Endodermal cell (in vitro differentiated cells): ENCODE results near the gene TRPC3. TPM values are rescaled to one million over a fixed set of nuclear protein-coding genes. Genes with fewer than 3 reads are reported as not detected.
"Not testable (repeated sequence)": the region's sequence is repeated elsewhere in the genome, so short reads cannot be mapped to it uniquely, and the experiment has no call there.

Source experiments
- DNase-seq: peaks from one replicate; pipeline ENCODE4 v3.0.0-alpha.2; 2017
- H3K27ac ChIP-seq: 2 replicates; pipeline ENCODE4 v1.5.1; 2013; ENCODE audit warnings: mild to moderate bottlenecking, low read depth, low read length, moderate library complexity
- H3K27me3 ChIP-seq: 2 replicates; pipeline ENCODE4 v1.6.1; 2013; ENCODE audit warnings: mild to moderate bottlenecking, low read length, moderate library complexity; ENCODE audit not compliant: insufficient read depth, control insufficient read depth, poor library complexity, severe bottlenecking
- H3K36me3 ChIP-seq: 2 replicates; pipeline ENCODE4 v1.7.0; 2013; ENCODE audit warnings: mild to moderate bottlenecking, low read length, moderate library complexity; ENCODE audit not compliant: control insufficient read depth, insufficient read depth
- H3K4me1 ChIP-seq: one replicate; pipeline ENCODE4 v1.7.0; 2013; ENCODE audit warnings: low read length; ENCODE audit not compliant: control insufficient read depth, insufficient read depth
- H3K4me3 ChIP-seq: 2 replicates; pipeline ENCODE4 v1.5.1; 2013; ENCODE audit warnings: mild to moderate bottlenecking, low read length, moderate library complexity
- H3K9ac ChIP-seq: 2 replicates; pipeline ENCODE4 v1.6.1; 2013; ENCODE audit warnings: mild to moderate bottlenecking, low read length, moderate library complexity; ENCODE audit not compliant: poor library complexity, severe bottlenecking; ENCODE audit errors: extremely low read depth
- H3K9me3 ChIP-seq: 2 replicates; pipeline ENCODE4 v1.6.1; 2013; ENCODE audit warnings: mild to moderate bottlenecking, low read length, moderate library complexity; ENCODE audit not compliant: control insufficient read depth
- H3K27ac Mint-ChIP-seq: 2 replicates; pipeline ENCODE4 v1.8.0; 2020; ENCODE audit warnings: mixed read lengths
- H3K27me3 Mint-ChIP-seq: 2 replicates; pipeline ENCODE4 v1.8.0; 2021; ENCODE audit warnings: mild to moderate bottlenecking, mixed read lengths; ENCODE audit not compliant: insufficient read depth
- H3K36me3 Mint-ChIP-seq: 2 replicates; pipeline ENCODE4 v1.8.0; 2020; ENCODE audit warnings: low read depth, mixed read lengths
- H3K4me1 Mint-ChIP-seq: 2 replicates; pipeline ENCODE4 v1.8.0; 2020; ENCODE audit warnings: mixed read lengths
- H3K4me3 Mint-ChIP-seq: 2 replicates; pipeline ENCODE4 v1.8.0; 2020; ENCODE audit warnings: mild to moderate bottlenecking, moderate library complexity, mixed read lengths
- H3K9me3 Mint-ChIP-seq: 2 replicates; pipeline ENCODE4 v1.8.0; 2020; ENCODE audit warnings: mild to moderate bottlenecking, mixed read lengths
- WGBS, 2 experiments: methylation state at CpG; one replicate each; pipeline versions ENCODE4 v1.1.5 to v1.1.7; 2013; ENCODE audit warnings: missing lambda C conversion rate in 2 of 2, mixed read lengths in 1 of 2; ENCODE audit not compliant: insufficient coverage in 1 of 2, insufficient read length in 1 of 2; 5-methylcytosine and 5-hydroxymethylcytosine counted together
- total RNA-seq, 2 donors: library from RNA; stranded (reverse); fragmentation: NEBNext Ultra II Directional in 1 of 2; extraction: Animal tissue kit (Norgen Biotek cat#: 25700) in 1 of 2; gene quantifications; 2 replicates in 1 of 2; 3 replicates in 1 of 2; pipeline ENCODE4 v1.2.1, GENCODE V29; 2021
- TF ChIP-seq, protein P1 (sequence below): fragments of 200-600 bp; sonication (generic); conservative IDR thresholded peaks from 2 replicates; pipeline ENCODE4 v1.5.0; 2021; ENCODE audit warnings: antibody characterized with exemption, mild to moderate bottlenecking

Gene TRPC3
- total RNA-seq, 2 donors from 2014 or later, result 0.79 to 1.00 TPM

DNA sequence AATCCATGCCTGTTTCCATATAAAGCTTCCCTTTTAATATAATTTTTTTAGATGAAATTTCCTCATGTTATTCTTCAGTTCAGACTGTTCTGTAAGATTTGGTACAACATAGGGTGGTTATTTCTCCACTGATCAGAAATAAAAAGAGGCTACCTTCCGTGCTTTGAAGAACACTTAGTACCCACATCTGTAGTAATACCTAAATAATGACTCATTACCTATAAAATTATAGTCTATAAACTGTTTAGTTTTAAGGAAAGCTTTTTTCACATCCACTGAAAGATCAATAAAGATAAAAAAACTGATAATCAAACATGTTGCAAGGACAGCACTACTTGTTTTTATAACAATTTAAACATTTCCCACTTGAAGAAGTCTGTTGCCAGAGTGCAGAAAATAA is 23.9 kb downstream of the TRPC3 start:
- H3K36me3 ChIP-seq, result no peaks in the 10 kb centered on the region
- Mint-ChIP-seq H3K27ac (no peak overlapping the region), H3K9me3 (no peaks in the 10 kb centered on the region), H3K4me1 (no peaks in the 10 kb centered on the region), H3K27me3 (no peaks in the 10 kb centered on the region), H3K36me3 (no peaks in the 10 kb centered on the region), H3K4me3 (no peak overlapping the region)
- H3K4me1 ChIP-seq, result no peaks in the 10 kb centered on the region
- H3K27me3 ChIP-seq, result no peaks in the 10 kb centered on the region
- H3K27ac ChIP-seq, result no peak overlapping the region
- 100% methylated on average over 1 of the region's 1 CpG; no CpG with 5 or more reads in 1 of the 2 experiments for WGBS, 2 experiments
- no peak overlapping the region for H3K4me3 ChIP-seq
- TF ChIP-seq, protein P1, sequence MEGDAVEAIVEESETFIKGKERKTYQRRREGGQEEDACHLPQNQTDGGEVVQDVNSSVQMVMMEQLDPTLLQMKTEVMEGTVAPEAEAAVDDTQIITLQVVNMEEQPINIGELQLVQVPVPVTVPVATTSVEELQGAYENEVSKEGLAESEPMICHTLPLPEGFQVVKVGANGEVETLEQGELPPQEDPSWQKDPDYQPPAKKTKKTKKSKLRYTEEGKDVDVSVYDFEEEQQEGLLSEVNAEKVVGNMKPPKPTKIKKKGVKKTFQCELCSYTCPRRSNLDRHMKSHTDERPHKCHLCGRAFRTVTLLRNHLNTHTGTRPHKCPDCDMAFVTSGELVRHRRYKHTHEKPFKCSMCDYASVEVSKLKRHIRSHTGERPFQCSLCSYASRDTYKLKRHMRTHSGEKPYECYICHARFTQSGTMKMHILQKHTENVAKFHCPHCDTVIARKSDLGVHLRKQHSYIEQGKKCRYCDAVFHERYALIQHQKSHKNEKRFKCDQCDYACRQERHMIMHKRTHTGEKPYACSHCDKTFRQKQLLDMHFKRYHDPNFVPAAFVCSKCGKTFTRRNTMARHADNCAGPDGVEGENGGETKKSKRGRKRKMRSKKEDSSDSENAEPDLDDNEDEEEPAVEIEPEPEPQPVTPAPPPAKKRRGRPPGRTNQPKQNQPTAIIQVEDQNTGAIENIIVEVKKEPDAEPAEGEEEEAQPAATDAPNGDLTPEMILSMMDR, result no peak
- DNase-seq, result no peak
- no peak overlapping the region for H3K9ac ChIP-seq
- H3K9me3 ChIP-seq, result no peaks in the 10 kb centered on the region

DNA sequence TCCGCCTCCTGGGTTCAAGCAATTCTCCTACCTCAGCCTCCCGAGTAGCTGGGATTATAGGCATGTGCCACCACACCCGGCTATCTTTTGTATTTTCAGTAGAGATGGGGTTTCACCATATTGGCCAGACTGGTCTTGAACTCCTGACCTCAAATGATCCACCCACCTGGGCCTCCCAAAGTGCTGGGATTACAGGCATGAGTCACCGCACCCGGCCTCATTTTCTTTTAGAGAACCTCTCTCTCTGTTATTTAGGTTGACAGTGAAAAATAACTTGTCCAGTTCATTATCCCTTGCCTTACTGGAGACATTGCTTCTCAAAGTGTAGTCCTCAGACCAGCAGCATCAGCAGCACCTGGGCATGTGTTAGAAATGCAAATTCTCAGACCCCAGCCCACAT is 25.4 kb downstream of the TRPC3 start:
- not testable (repeated sequence) for H3K9me3 ChIP-seq, H3K36me3 ChIP-seq, H3K4me1 Mint-ChIP-seq, H3K36me3 Mint-ChIP-seq, H3K27me3 Mint-ChIP-seq, H3K27ac ChIP-seq, H3K27me3 ChIP-seq, DNase-seq, H3K9me3 Mint-ChIP-seq, H3K4me1 ChIP-seq, H3K27ac Mint-ChIP-seq, H3K4me3 Mint-ChIP-seq, H3K9ac ChIP-seq, H3K4me3 ChIP-seq
- WGBS, 2 experiments, result 91 to 100% methylated on average over 2 to 5 of the region's 5 CpGs

DNA sequence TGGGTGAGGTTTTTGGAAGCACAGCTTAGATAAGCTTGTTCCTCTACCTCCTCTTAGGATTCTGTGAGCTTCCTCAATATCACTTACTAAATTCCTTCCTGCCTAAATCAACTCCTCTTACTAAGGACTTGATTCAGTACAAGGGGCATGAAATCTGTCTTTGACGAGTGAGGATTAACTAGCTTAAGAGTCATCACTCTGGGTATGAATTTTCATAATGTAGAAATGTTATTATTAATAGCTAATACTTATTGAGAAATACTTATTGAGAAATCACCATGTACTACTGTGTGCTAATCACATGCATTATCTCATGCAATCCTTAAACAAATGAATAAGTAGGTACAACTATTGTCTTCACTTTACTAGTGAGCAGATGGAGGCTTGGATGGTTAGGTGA is 28.6 kb downstream of the TRPC3 start:
- H3K4me1 ChIP-seq, result no peaks in the 10 kb centered on the region
- 60% methylated on average over 1 of the region's 1 CpG; no CpG with 5 or more reads in 1 of the 2 experiments for WGBS, 2 experiments
- H3K9me3 ChIP-seq, result no peaks in the 10 kb centered on the region
- Mint-ChIP-seq H3K36me3 (no peaks in the 10 kb centered on the region), H3K4me1 (no peaks in the 10 kb centered on the region), H3K27ac (no peak overlapping the region), H3K4me3 (no peak overlapping the region), H3K27me3 (no peaks in the 10 kb centered on the region), H3K9me3 (no peaks in the 10 kb centered on the region)
- no peak overlapping the region for H3K27ac ChIP-seq
- H3K9ac ChIP-seq, result no peak overlapping the region
- no peak for DNase-seq
- H3K27me3 ChIP-seq, result no peaks in the 10 kb centered on the region
- H3K36me3 ChIP-seq, result no peaks in the 10 kb centered on the region
- TF ChIP-seq, protein P1, result no peak
- H3K4me3 ChIP-seq, result no peak overlapping the region

DNA sequence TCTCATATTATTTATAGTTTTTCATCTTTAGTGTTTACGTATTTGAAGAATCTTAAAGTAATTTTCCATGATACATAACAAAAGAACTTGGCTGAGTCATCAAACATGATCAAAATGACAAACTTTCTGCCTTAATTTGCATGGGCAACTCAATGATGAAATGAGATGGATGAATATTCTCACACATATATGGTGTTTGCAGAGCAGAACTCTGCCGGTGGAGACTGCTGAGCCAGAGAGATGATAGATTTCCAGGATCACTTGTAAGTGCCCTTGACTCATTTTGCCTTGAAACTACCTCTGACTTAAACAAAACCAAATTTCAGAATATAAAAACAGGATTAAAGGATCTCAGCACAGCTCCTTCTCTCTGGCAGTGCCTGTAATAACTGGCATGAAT is 38.2 kb downstream of the TRPC3 start:
- 93 to 100% methylated on average over 1 to 2 of the region's 2 CpGs for WGBS, 2 experiments
- Histone ChIP-seq H3K27me3 (no peaks in the 10 kb centered on the region), H3K4me3 (no peak overlapping the region)

More for the DNA sequence above, 38.2 kb downstream of the TRPC3 start:
- no peaks in the 10 kb centered on the region for H3K4me1 ChIP-seq
- H3K4me3 Mint-ChIP-seq, result no peak overlapping the region
- no peaks in the 10 kb centered on the region for H3K4me1 Mint-ChIP-seq
- H3K36me3 ChIP-seq, result no peaks in the 10 kb centered on the region
- peaks cover 6% of the 10 kb centered on the region for H3K27me3 Mint-ChIP-seq
- TF ChIP-seq, protein P1, result no peak
- H3K27ac Mint-ChIP-seq, result no peak overlapping the region
- H3K9me3 ChIP-seq, result no peaks in the 10 kb centered on the region
- DNase-seq, result no peak
- H3K9ac ChIP-seq, result no peak overlapping the region
- H3K9me3 Mint-ChIP-seq, result no peaks in the 10 kb centered on the region
- no peaks in the 10 kb centered on the region for H3K36me3 Mint-ChIP-seq
- H3K27ac ChIP-seq, result no peak overlapping the region
